Measurements from ENCODE around the gene ABI3. TPM values are rescaled to one million over a fixed set of nuclear protein-coding genes. Genes with fewer than 3 reads are reported as not detected.

Gene ABI3
- total RNA-seq, 1 experiment from 2014 or later, result not detected

- no peak for DNase-seq (ENCODE audit: low read depth, low spot score)
- in situ Hi-C loops (cut with HindIII; ENCODE audit: low pct_unique_long_range_greater_than_20kb, low sequenced_read_pairs), result no loop called here
Observed at GRCh38 chr17:49266233-49266632, 55.7 kb downstream of the ABI3 start.

- in situ Hi-C loops (cut with HindIII; ENCODE audit: low pct_unique_long_range_greater_than_20kb, low sequenced_read_pairs), result no loop called here
- no peak for DNase-seq (ENCODE audit: low read depth, low spot score)
Observed at GRCh38 chr17:49267912-49268311, 57.4 kb downstream of the ABI3 start.

- DNase-seq (ENCODE audit: low read depth, low spot score), result no peak
- in situ Hi-C loops (cut with HindIII; ENCODE audit: low pct_unique_long_range_greater_than_20kb, low sequenced_read_pairs), result no loop called here
Observed at GRCh38 chr17:49269356-49269755, 58.8 kb downstream of the ABI3 start.

Other genes with a start within 250 kb of the ABI3 start
- not detected in 2 replicates for gene GIP, start 242.1 kb upstream of the ABI3 start, total RNA-seq (2014; rRNA removed; shearing (Covaris generic))
- 8.6 and 9.4 TPM in 2 replicates for gene IGF2BP1, start 213.3 kb upstream of the ABI3 start, total RNA-seq (2014; rRNA removed; shearing (Covaris generic))
- not detected in 2 replicates for gene B4GALNT2, start 77.9 kb upstream of the ABI3 start, total RNA-seq (2014; rRNA removed; shearing (Covaris generic))
- not detected in 2 replicates for gene GNGT2, start 133 bp upstream of the ABI3 start, total RNA-seq (2014; rRNA removed; shearing (Covaris generic))
- 0.40 and 0.50 TPM in 2 replicates for gene PHOSPHO1, start 20.1 kb downstream of the ABI3 start, total RNA-seq (2014; rRNA removed; shearing (Covaris generic))
- 36.0 and 36.9 TPM in 2 replicates for gene ZNF652, start 151.5 kb downstream of the ABI3 start, total RNA-seq (2014; rRNA removed; shearing (Covaris generic))
- 373 and 401 TPM in 2 replicates for gene PHB1, start 204.2 kb downstream of the ABI3 start, total RNA-seq (2014; rRNA removed; shearing (Covaris generic))

Data from SK-MEL-5 (cell line).